A673 (cell line): ENCODE results near the gene ZNF644. TPM values are rescaled to one million over a fixed set of nuclear protein-coding genes. Genes with fewer than 3 reads are reported as not detected.

Experiments used
- BruUV-seq: library from RNA; stranded (reverse); fragments of 400-500 nt; replicated peaks from 2 replicates; lab custom pipeline; 2021; lab: Mats Ljungman, UMichigan
- CTCF ChIA-PET: fragments of 300-600 bp; sonication (Branson Sonifier 250); formaldehyde crosslinking; loops from one replicate; lab custom pipeline; 2022; ENCODE audit warnings: antibody characterized with exemption; lab: Charles Lee
- POLR2A ChIA-PET: fragments of 300-600 bp; sonication (Branson Sonifier 250); formaldehyde crosslinking; loops from one replicate; lab custom pipeline; 2022; ENCODE audit warnings: antibody characterized with exemption; ENCODE audit not compliant: low non-redundant PET; lab: Charles Lee
- DNase-seq: peaks from one replicate; pipeline ENCODE4 v3.0.0-alpha.2; 2015; ENCODE audit warnings: low spot score
- H3K27ac ChIP-seq: fragments of 200-600 bp; sonication (generic); 2 replicates; pipeline ENCODE4 v1.5.1; 2016; ENCODE audit warnings: mixed run types, low read depth, mild to moderate bottlenecking, mixed read lengths, antibody characterized with exemption, low read length; ENCODE audit not compliant: poor library complexity, severe bottlenecking
- H3K27me3 ChIP-seq: fragments of 200-600 bp; sonication (generic); replicated peaks from 2 replicates; pipeline ENCODE4 v1.6.1; 2017; ENCODE audit warnings: mixed run types, low read depth, mild to moderate bottlenecking, mixed read lengths, antibody characterized with exemption, low read length; ENCODE audit not compliant: insufficient read depth, poor library complexity
- H3K36me3 ChIP-seq: fragments of 200-600 bp; sonication (generic); 2 replicates; pipeline ENCODE4 v1.6.1; 2016; ENCODE audit warnings: mixed run types, mild to moderate bottlenecking, mixed read lengths, antibody characterized with exemption, low read length; ENCODE audit not compliant: insufficient read depth, poor library complexity, severe bottlenecking
- H3K4me1 ChIP-seq: fragments of 200-600 bp; sonication (generic); 2 replicates; pipeline ENCODE4 v1.6.1; 2017; ENCODE audit warnings: mixed run types, mild to moderate bottlenecking, mixed read lengths, antibody characterized with exemption, low read length; ENCODE audit not compliant: insufficient read depth, poor library complexity, severe bottlenecking
- H3K4me3 ChIP-seq: fragments of 200-600 bp; sonication (generic); 2 replicates; pipeline ENCODE4 v1.5.1; 2016; ENCODE audit warnings: low read depth, mixed run types, mild to moderate bottlenecking, mixed read lengths, low read length; ENCODE audit not compliant: poor library complexity, severe bottlenecking
- H3K9me3 ChIP-seq: fragments of 200-600 bp; sonication (generic); 2 replicates; pipeline ENCODE4 v1.6.1; 2016; ENCODE audit warnings: mixed run types, low read depth, mild to moderate bottlenecking, mixed read lengths, antibody characterized with exemption, low read length; ENCODE audit not compliant: poor library complexity, severe bottlenecking
- CTCF ChIP-seq: fragments of 300-800, 200-600 bp; sonication (generic); conservative IDR thresholded peaks from 2 replicates; pipeline ENCODE4 v1.5.1; 2017; ENCODE audit warnings: low read depth, mild to moderate bottlenecking, antibody characterized with exemption, low read length, moderate library complexity, mixed read lengths
- EZH2 ChIP-seq: fragments of 200-600 bp; sonication (generic); IDR thresholded peaks from 2 replicates; pipeline ENCODE4 v1.6.1; 2017; ENCODE audit warnings: borderline replicate concordance, low read depth, mild to moderate bottlenecking, mixed read lengths, antibody characterized with exemption, low read length; ENCODE audit not compliant: poor library complexity, severe bottlenecking
- intact Hi-C: fragments of 100-400 bp; cut with micrococcal nuclease; formaldehyde crosslinking; loops from one replicate; pipeline ENCODE4 v1.10.0; 2022; ENCODE audit not compliant: unreplicated experiment
- total RNA-seq: library from RNA; stranded (reverse); gene quantifications from 2 replicates; pipeline ENCODE4 v1.2.3, GENCODE V29; 2021

ZNF644 gene
- total RNA-seq, 1 experiment from 2014 or later: 80.4 TPM

GRCh38 chr1:90919190-90919719 is 102.6 kb downstream of the ZNF644 start:
- Histone ChIP-seq H3K36me3 (no peaks in the 10 kb centered on the region), H3K27me3 (no peaks in the 10 kb centered on the region), H3K27ac (no peak overlapping the region), H3K9me3 (no peaks in the 10 kb centered on the region), H3K4me1 (peaks cover 14% of the 10 kb centered on the region), H3K4me3 (no peak overlapping the region)
- BruUV-seq: no TSS peak
- no peak for DNase-seq
- intact Hi-C loops: no loop called here
- POLR2A ChIA-PET: no interaction called here
- CTCF ChIA-PET: no interaction called here
- TF ChIP-seq EZH2: no peak
- TF ChIP-seq CTCF: no peak

GRCh38 chr1:90911353-90911752 is 110.5 kb downstream of the ZNF644 start:
- no peak for DNase-seq
- Histone ChIP-seq H3K27ac (no peak overlapping the region), H3K4me1 (no peaks in the 10 kb centered on the region), H3K27me3 (no peaks in the 10 kb centered on the region), H3K36me3 (no peaks in the 10 kb centered on the region), H3K4me3 (no peak overlapping the region), H3K9me3 (no peaks in the 10 kb centered on the region)
- BruUV-seq: no TSS peak
- intact Hi-C loops: no loop called here
- ChIA-PET CTCF (no interaction called here), POLR2A (no interaction called here)
- TF ChIP-seq EZH2: no peak
- no peak for TF ChIP-seq CTCF

GRCh38 chr1:90902672-90903071 is 119.2 kb downstream of the ZNF644 start:
- CTCF ChIA-PET: no interaction called here
- no peak overlapping the region for H3K4me3 ChIP-seq
- DNase-seq: no peak
- H3K4me1 ChIP-seq: no peaks in the 10 kb centered on the region
- no peak overlapping the region for H3K27ac ChIP-seq
- H3K27me3 ChIP-seq: no peaks in the 10 kb centered on the region
- H3K9me3 ChIP-seq: no peaks in the 10 kb centered on the region
- intact Hi-C loops: no loop called here
- POLR2A ChIA-PET: no interaction called here
- H3K36me3 ChIP-seq: no peaks in the 10 kb centered on the region
- no TSS peak for BruUV-seq
- no peak for TF ChIP-seq EZH2
- no peak for TF ChIP-seq CTCF
